ENCODE data around the gene MRPL58. TPM values are rescaled to one million over a fixed set of nuclear protein-coding genes. Genes with fewer than 3 reads are reported as not detected.
"Not testable (repeated sequence)": the region's sequence is repeated elsewhere in the genome, so short reads cannot be mapped to it uniquely, and the experiment has no call there.

MRPL58 gene
- total RNA-seq, 1 donor from 2014 or later: 52.8 TPM

DNA sequence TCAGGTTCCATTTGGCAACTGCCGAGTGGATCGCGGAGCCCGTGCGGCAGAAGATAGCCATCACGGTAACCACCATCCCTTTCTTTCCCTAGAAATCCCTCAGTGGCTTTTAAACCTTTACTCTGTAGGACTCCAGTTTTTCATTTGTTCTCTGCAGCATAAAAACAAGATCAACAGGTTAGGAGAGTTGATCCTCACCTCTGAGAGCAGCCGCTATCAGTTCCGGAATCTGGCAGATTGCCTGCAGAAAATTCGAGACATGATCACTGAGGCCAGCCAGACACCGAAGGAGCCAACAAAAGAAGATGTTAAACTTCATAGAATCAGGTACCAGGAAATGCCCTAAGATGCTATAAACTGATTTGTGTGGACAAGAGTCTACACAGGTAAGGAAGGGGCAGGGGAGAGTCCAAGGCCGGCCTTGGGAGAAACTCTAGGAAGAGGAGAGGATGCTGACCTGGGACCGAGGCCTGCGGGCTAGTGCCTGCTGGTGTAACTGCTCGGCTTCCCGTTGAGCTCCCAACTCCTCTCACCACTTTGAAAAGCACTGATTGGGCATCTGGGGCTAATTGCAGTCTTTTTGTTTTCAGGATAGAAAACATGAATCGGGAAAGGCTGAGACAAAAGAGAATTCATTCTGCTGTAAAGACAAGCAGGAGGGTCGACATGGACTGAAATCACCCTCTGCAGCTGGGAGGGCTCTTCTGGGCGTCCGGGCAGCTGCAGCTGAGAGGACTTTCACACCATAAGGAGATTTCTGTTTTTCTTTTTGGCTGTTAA, 8.1 kb downstream of the MRPL58 start:
- Histone ChIP-seq H3K4me2 (no peak overlapping the region), H3K4me1 (no peaks in the 10 kb centered on the region), H3K27me3 (no peaks in the 10 kb centered on the region), H3K4me3 (no peak overlapping the region), H3K79me2 (ENCODE audit: low read depth) (peaks cover 2% of the 10 kb centered on the region), H3F3A (ENCODE audit: low read depth) (no peaks in the 10 kb centered on the region), H3K36me3 (no peaks in the 10 kb centered on the region), H3K9ac (no peak overlapping the region), H3K9me3 (ENCODE audit: low read depth) (no peaks in the 10 kb centered on the region), H4K20me1 (ENCODE audit: low read depth) (no peaks in the 10 kb centered on the region), H2AFZ (replicated peaks) (no peak overlapping the region), H3K27ac (no peak overlapping the region)
- peaks cover 4% of the 10 kb centered on the region for H3K27me3 Mint-ChIP-seq (ENCODE audit: insufficient read depth, low read depth)
- peaks cover 28% of the 10 kb centered on the region for H3K36me3 Mint-ChIP-seq
- H3K9me3 Mint-ChIP-seq: no peaks in the 10 kb centered on the region
- no peak for DNase-seq (ENCODE audit: low spot score)
- H3K4me3 Mint-ChIP-seq: no peak overlapping the region
- peaks cover 4% of the 10 kb centered on the region for H3K4me1 Mint-ChIP-seq
- peak overlapping the region; percentile 83 for H3K27ac Mint-ChIP-seq
- no peak for TF ChIP-seq EZH2phosphoT487 (IDR thresholded peaks at IDR 0.05)
- TF ChIP-seq EZH2 (IDR thresholded peaks at IDR 0.05): no peak
- TF ChIP-seq, protein P1, sequence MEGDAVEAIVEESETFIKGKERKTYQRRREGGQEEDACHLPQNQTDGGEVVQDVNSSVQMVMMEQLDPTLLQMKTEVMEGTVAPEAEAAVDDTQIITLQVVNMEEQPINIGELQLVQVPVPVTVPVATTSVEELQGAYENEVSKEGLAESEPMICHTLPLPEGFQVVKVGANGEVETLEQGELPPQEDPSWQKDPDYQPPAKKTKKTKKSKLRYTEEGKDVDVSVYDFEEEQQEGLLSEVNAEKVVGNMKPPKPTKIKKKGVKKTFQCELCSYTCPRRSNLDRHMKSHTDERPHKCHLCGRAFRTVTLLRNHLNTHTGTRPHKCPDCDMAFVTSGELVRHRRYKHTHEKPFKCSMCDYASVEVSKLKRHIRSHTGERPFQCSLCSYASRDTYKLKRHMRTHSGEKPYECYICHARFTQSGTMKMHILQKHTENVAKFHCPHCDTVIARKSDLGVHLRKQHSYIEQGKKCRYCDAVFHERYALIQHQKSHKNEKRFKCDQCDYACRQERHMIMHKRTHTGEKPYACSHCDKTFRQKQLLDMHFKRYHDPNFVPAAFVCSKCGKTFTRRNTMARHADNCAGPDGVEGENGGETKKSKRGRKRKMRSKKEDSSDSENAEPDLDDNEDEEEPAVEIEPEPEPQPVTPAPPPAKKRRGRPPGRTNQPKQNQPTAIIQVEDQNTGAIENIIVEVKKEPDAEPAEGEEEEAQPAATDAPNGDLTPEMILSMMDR (IDR thresholded peaks at IDR 0.05): no peak

DNA sequence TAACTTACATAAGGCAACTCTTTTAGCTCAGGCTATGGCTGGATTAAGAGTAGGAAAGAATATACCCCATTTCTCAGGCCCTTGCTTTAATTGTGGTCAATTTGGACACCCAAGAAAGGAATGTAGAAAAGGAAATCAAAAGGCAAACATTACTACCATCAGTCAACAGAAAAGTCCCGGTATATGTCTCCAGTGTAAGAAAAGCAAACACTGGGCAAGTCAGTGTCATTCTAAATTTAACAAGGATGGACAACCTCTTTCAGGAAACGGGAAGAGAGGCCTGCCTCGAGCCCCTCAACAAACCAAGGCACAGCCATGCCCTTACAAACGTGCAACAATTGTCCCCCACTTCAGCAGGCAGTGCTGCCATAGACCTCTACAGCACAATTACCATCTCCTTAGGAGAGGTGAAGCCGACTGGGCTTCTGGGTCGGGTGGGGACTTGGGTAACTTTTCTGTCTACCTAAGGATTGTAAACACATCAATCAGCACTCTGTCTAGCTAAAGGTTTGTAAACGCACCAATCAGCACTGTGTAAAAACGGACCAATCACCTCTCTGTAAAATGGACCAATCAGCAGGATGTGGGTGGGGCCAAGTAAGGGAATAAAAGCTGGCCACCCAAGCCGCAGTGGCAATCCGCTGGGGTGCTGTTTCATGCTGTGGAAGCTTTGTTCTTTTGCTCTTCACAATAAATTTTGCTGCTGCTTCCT, 12.4 kb downstream of the MRPL58 start:
- Histone ChIP-seq H3K79me2 (ENCODE audit: low read depth) (no peaks in the 10 kb centered on the region), H3K27ac (no peak overlapping the region), H3K4me2 (no peak overlapping the region), H3K4me1 (no peaks in the 10 kb centered on the region), H3K36me3 (no peaks in the 10 kb centered on the region), H3K9ac (no peak overlapping the region), H3K4me3 (no peak overlapping the region), H3F3A (ENCODE audit: low read depth) (no peaks in the 10 kb centered on the region), H4K20me1 (ENCODE audit: low read depth) (no peaks in the 10 kb centered on the region), H3K27me3 (no peaks in the 10 kb centered on the region), H3K9me3 (ENCODE audit: low read depth) (no peaks in the 10 kb centered on the region), H2AFZ (replicated peaks) (no peak overlapping the region)
- peaks cover 3% of the 10 kb centered on the region for H3K27me3 Mint-ChIP-seq (ENCODE audit: insufficient read depth, low read depth)
- DNase-seq (ENCODE audit: low spot score): no peak
- H3K36me3 Mint-ChIP-seq: peaks cover 20% of the 10 kb centered on the region
- no peaks in the 10 kb centered on the region for H3K4me1 Mint-ChIP-seq
- no peak overlapping the region for H3K4me3 Mint-ChIP-seq
- no peak overlapping the region for H3K27ac Mint-ChIP-seq
- peaks cover 14% of the 10 kb centered on the region for H3K9me3 Mint-ChIP-seq
- TF ChIP-seq EZH2phosphoT487 (IDR thresholded peaks at IDR 0.05) (no peak), EZH2 (IDR thresholded peaks at IDR 0.05) (no peak)
- TF ChIP-seq, protein P1 (IDR thresholded peaks at IDR 0.05): no peak

DNA sequence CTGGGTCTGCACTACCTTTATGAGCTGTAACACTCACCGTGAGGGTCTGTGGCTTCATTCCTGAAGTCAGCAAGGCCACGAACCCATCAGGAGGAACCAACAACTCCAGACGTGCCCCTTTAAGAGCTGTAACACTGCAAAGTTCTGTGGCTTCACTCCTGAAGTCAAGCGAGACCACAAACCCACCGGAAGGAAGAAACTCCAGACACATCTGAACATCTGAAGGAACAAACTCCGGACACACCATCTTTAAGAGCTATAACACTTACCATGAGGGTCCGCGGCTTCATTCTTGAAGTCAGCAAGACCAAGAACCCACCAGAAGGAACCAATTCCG, 12.9 kb downstream of the MRPL58 start:
- H3K36me3 Mint-ChIP-seq: peaks cover 20% of the 10 kb centered on the region
- DNase-seq (ENCODE audit: low spot score); H3K79me2 ChIP-seq (ENCODE audit: low read depth); H3K4me3 ChIP-seq; H3K27ac ChIP-seq; H3K4me2 ChIP-seq; H3K4me3 Mint-ChIP-seq; H3K27me3 Mint-ChIP-seq (ENCODE audit: insufficient read depth, low read depth); H3K4me1 ChIP-seq; H3K27me3 ChIP-seq; H3K4me1 Mint-ChIP-seq; H3K36me3 ChIP-seq; H4K20me1 ChIP-seq (ENCODE audit: low read depth); H2AFZ ChIP-seq (replicated peaks); H3K27ac Mint-ChIP-seq; H3F3A ChIP-seq (ENCODE audit: low read depth); H3K9ac ChIP-seq; H3K9me3 ChIP-seq (ENCODE audit: low read depth): not testable (repeated sequence)
- peaks cover 18% of the 10 kb centered on the region for H3K9me3 Mint-ChIP-seq

DNA sequence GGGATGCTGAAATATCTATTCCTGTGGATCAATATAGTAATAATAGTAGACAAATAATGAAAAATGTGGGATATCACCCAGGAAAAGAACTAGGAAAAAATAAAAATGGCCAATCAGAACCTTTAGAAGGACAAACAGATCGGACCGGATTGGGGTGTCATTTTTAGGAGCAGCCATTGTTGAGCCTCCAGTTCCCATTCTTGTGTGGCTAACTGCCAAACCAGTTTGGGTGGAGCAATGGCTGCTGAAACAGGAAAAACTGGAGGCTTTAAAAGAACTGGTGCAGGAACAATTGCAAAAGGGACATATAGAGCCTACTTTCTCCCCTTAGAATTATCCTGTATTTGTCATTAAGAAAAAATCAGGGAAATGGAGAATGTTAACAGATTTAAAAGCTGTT, 14.2 kb downstream of the MRPL58 start:
- H3K4me3 ChIP-seq; H3K9me3 ChIP-seq (ENCODE audit: low read depth); H3K9ac ChIP-seq; DNase-seq (ENCODE audit: low spot score); H3K27me3 Mint-ChIP-seq (ENCODE audit: insufficient read depth, low read depth); H3K4me1 Mint-ChIP-seq; H3K4me2 ChIP-seq; H3F3A ChIP-seq (ENCODE audit: low read depth); H3K27me3 ChIP-seq; H2AFZ ChIP-seq (replicated peaks); H3K4me3 Mint-ChIP-seq; H3K79me2 ChIP-seq (ENCODE audit: low read depth); H3K27ac Mint-ChIP-seq; H3K36me3 ChIP-seq; H3K4me1 ChIP-seq; H3K27ac ChIP-seq; H3K36me3 Mint-ChIP-seq; H4K20me1 ChIP-seq (ENCODE audit: low read depth): not testable (repeated sequence)
- H3K9me3 Mint-ChIP-seq: peaks cover 24% of the 10 kb centered on the region
